Measurements from ENCODE around the gene TBCD. TPM values are rescaled to one million over a fixed set of nuclear protein-coding genes. Genes with fewer than 3 reads are reported as not detected.

Gene TBCD
- polyA plus RNA-seq, 1 donor from 2014 or later: 67.2 TPM

DNA sequence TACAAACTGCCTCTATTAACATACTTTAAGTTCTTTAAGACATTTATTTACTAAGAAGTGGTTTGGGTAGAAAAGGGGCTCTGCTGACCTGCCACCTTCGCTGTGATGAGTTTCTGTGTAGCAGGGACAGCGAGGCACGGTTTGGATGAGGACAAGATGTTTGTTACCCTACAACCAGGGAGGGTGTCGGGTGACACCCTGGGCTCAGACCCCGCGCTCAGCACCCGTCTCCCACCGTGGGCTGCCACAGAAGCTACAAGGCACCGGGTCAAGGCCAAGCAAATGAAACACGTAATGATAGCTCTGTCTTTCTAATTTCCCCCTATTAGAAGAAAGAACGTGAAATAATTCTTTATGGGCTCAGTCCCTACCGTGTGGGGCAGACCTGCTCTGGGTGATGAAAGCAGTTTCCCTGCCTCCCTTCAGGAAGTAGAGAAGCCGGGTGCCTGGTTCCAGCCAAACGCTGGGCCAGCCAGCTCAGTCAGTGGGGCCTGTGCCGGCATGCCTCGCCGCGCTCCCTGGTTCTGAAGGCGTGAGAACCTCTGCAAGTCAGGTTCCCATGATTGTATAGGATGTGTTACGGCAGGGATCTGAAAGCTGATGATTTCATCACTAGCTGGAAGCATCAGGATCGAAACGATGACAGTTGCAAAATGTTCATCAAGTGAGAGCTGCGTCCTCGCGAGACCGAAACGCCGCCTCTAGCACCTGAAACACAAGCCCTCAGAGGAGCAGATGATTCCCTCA is 84.1 kb downstream of the TBCD start:
- Histone ChIP-seq H3K27ac (ENCODE audit: low read length) (peak overlapping the region; percentile 18), H3K4me2 (ENCODE audit: low read length) (no peak overlapping the region), H3K27me3 (ENCODE audit: insufficient read depth, low read depth, low read length) (no peaks in the 10 kb centered on the region), H2AFZ (ENCODE audit: low read depth, low read length) (no peak overlapping the region), H3K79me2 (replicated peaks; ENCODE audit: insufficient read depth, low read length) (no peaks in the 10 kb centered on the region), H4K20me1 (ENCODE audit: insufficient read depth) (no peaks in the 10 kb centered on the region), H3K9ac (ENCODE audit: low read length) (no peak overlapping the region), H3K9me3 (ENCODE audit: low read length) (no peaks in the 10 kb centered on the region), H3K36me3 (ENCODE audit: insufficient read depth, low read length) (no peaks in the 10 kb centered on the region), H3K9me2 (ENCODE audit: insufficient read depth, low read length) (no peaks in the 10 kb centered on the region), H3F3A (ENCODE audit: insufficient read depth, low read length, poor library complexity, severe bottlenecking) (no peaks in the 10 kb centered on the region), H3K4me3 (ENCODE audit: low read length) (no peak overlapping the region)
- TF ChIP-seq RAD21 (conservative IDR thresholded peaks at IDR 0.05) (no peak), POLR2AphosphoS5 (IDR thresholded peaks at IDR 0.05) (no peak), EZH2 (IDR thresholded peaks at IDR 0.05; ENCODE audit: borderline replicate concordance, insufficient read depth, low read length, poor library complexity, severe bottlenecking) (no peak), SMC3 (conservative IDR thresholded peaks at IDR 0.05; ENCODE audit: poor library complexity) (no peak), MXI1 (conservative IDR thresholded peaks at IDR 0.05; ENCODE audit: poor library complexity, severe bottlenecking) (no peak), EP300 (conservative IDR thresholded peaks at IDR 0.05; ENCODE audit: poor library complexity, severe bottlenecking) (no peak)
- TF ChIP-seq, protein P1, sequence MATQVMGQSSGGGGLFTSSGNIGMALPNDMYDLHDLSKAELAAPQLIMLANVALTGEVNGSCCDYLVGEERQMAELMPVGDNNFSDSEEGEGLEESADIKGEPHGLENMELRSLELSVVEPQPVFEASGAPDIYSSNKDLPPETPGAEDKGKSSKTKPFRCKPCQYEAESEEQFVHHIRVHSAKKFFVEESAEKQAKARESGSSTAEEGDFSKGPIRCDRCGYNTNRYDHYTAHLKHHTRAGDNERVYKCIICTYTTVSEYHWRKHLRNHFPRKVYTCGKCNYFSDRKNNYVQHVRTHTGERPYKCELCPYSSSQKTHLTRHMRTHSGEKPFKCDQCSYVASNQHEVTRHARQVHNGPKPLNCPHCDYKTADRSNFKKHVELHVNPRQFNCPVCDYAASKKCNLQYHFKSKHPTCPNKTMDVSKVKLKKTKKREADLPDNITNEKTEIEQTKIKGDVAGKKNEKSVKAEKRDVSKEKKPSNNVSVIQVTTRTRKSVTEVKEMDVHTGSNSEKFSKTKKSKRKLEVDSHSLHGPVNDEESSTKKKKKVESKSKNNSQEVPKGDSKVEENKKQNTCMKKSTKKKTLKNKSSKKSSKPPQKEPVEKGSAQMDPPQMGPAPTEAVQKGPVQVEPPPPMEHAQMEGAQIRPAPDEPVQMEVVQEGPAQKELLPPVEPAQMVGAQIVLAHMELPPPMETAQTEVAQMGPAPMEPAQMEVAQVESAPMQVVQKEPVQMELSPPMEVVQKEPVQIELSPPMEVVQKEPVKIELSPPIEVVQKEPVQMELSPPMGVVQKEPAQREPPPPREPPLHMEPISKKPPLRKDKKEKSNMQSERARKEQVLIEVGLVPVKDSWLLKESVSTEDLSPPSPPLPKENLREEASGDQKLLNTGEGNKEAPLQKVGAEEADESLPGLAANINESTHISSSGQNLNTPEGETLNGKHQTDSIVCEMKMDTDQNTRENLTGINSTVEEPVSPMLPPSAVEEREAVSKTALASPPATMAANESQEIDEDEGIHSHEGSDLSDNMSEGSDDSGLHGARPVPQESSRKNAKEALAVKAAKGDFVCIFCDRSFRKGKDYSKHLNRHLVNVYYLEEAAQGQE (IDR thresholded peaks at IDR 0.05; ENCODE audit: borderline replicate concordance): no peak
- TF ChIP-seq, protein P2, sequence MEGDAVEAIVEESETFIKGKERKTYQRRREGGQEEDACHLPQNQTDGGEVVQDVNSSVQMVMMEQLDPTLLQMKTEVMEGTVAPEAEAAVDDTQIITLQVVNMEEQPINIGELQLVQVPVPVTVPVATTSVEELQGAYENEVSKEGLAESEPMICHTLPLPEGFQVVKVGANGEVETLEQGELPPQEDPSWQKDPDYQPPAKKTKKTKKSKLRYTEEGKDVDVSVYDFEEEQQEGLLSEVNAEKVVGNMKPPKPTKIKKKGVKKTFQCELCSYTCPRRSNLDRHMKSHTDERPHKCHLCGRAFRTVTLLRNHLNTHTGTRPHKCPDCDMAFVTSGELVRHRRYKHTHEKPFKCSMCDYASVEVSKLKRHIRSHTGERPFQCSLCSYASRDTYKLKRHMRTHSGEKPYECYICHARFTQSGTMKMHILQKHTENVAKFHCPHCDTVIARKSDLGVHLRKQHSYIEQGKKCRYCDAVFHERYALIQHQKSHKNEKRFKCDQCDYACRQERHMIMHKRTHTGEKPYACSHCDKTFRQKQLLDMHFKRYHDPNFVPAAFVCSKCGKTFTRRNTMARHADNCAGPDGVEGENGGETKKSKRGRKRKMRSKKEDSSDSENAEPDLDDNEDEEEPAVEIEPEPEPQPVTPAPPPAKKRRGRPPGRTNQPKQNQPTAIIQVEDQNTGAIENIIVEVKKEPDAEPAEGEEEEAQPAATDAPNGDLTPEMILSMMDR (IDR thresholded peaks at IDR 0.05; ENCODE audit: poor library complexity, severe bottlenecking): no peak

DNA sequence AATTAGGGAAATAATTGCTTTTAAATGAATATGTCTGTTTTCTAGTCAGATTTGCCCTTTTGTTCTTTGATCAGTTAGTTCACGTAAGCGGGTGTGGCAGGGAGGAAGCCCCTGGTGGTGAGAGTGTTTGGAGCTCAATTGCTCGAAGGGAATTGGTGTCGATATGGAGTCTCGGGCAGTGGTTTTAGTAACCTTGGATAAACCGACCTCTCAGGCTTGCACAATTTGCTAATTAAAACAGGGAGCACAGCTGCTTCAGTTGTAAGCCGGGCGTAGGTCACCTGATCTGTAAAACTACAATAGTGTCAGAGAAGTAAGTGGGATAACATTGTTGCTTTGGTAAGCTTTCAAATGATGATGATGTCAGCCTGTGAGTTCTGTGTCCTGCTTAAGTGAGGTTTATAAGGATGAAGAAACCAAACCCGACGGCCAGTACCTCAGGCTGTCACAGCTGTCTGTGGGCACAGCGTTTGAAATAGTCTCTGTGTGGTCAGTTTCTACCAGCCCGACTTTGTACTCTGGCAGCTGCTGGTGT is 85.0 kb downstream of the TBCD start:
- Histone ChIP-seq H3K27ac (ENCODE audit: low read length) (no peak overlapping the region), H3K9me2 (ENCODE audit: insufficient read depth, low read length) (no peaks in the 10 kb centered on the region), H3K79me2 (replicated peaks; ENCODE audit: insufficient read depth, low read length) (no peaks in the 10 kb centered on the region), H3K9ac (ENCODE audit: low read length) (no peak overlapping the region), H3K4me3 (ENCODE audit: low read length) (no peak overlapping the region), H2AFZ (ENCODE audit: low read depth, low read length) (no peak overlapping the region), H3F3A (ENCODE audit: insufficient read depth, low read length, poor library complexity, severe bottlenecking) (no peaks in the 10 kb centered on the region), H4K20me1 (ENCODE audit: insufficient read depth) (no peaks in the 10 kb centered on the region), H3K4me2 (ENCODE audit: low read length) (no peak overlapping the region), H3K36me3 (ENCODE audit: insufficient read depth, low read length) (no peaks in the 10 kb centered on the region), H3K27me3 (ENCODE audit: insufficient read depth, low read depth, low read length) (no peaks in the 10 kb centered on the region), H3K9me3 (ENCODE audit: low read length) (no peaks in the 10 kb centered on the region)
- TF ChIP-seq SMC3 (conservative IDR thresholded peaks at IDR 0.05; ENCODE audit: poor library complexity) (no peak), EP300 (conservative IDR thresholded peaks at IDR 0.05; ENCODE audit: poor library complexity, severe bottlenecking) (no peak), MXI1 (conservative IDR thresholded peaks at IDR 0.05; ENCODE audit: poor library complexity, severe bottlenecking) (no peak), POLR2AphosphoS5 (IDR thresholded peaks at IDR 0.05) (no peak), TAF1 (IDR thresholded peaks at IDR 0.05; ENCODE audit: low read depth) (no peak), EZH2 (IDR thresholded peaks at IDR 0.05; ENCODE audit: borderline replicate concordance, insufficient read depth, low read length, poor library complexity, severe bottlenecking) (no peak), RAD21 (conservative IDR thresholded peaks at IDR 0.05) (no peak)
- TF ChIP-seq, protein P1 (IDR thresholded peaks at IDR 0.05; ENCODE audit: borderline replicate concordance): no peak
- TF ChIP-seq, protein P2 (IDR thresholded peaks at IDR 0.05; ENCODE audit: poor library complexity, severe bottlenecking): no peak

All from neural cell (in vitro differentiated cells).